ENCODE data around the gene HS1BP3.

The HS1BP3 gene

DNA sequence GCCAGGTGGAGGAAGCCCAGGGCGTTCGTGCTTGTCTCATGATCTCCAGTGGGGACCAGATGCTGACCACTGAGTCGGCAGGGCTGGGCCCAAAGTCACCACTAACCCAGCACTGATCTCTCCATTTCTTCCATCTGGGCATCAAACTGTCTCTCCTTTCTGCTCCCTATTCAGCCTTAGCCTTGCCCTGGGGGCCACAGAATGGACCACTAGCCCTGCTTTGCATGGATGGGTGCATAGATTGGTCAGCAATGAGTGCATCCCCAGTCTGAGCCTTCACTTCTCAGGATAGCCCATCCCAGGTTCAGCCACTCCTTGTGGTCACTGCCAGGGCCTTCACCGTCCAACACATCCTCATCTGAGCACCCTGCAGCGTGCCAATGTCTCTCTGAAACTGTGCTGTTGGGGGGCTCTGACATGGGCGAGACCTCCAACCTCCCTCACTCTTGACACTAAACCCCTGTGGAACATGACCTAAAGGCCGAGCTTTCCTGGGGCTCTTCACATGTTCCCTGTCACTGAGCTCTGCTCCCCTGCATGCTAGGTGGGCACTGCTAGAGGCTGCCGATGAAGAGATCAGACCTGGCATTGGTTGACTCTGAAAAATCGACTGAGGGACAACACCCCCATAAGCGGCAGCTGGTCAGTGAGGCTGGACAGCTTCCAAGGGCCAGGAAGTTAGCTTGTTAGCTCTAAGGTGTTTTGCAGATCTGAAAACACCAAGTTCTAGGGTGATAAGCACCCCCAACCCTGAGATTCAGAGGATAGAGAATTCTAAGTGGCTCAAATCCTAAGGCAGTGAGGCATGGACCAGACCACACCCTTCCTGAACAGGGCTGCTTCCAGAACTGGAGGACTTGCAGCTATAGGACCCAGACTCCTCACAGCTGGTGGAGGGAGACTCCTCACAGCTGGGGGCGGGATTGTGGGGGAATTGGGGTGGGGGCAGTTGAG is 61.7 kb downstream of the HS1BP3 start:
- no peak for DNase-seq (ENCODE audit: low read depth, low spot score)

DNA sequence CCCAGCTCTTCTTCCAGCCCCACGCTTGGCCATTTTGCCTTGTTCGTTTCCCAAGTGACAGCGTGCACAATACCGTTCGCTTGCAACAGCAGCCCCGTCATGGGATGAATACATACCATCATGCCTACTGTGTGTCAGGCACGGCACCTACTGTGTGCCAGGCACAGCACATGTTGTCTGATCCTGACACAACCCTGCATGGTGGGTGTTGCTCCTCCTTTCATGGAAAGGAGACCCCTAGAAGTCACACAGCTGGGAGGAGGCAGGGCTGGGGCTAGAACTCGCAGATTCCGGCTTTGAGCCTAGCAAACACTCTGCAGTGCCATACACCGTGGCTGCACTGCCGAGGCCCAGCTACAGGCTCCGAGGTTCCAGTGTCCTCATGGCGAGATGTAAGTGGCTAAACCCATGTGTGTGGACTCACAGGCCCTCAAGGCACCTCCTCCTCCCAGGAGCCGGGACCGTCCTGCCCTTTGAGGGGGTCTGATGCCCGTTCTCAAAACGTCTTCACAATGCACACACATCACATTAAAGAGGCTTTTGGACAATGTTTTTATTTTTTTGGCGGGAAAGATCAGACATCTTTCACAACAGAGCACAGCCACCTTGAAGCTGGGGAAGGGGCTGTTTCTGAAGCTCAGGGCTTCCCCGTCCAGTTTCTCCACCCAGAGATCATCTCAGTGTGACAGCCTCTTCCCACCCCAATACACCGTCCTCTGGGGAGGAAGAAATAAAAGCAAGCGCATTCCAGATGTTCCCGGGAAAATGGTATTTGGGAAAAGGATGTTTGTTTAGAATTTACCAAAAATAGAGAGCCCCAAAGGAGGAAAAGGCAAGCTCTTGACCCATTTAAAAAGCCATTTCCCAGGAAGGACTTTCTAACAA is 64.9 kb downstream of the HS1BP3 start:
- no peak for DNase-seq (ENCODE audit: low read depth, low spot score)

DNA sequence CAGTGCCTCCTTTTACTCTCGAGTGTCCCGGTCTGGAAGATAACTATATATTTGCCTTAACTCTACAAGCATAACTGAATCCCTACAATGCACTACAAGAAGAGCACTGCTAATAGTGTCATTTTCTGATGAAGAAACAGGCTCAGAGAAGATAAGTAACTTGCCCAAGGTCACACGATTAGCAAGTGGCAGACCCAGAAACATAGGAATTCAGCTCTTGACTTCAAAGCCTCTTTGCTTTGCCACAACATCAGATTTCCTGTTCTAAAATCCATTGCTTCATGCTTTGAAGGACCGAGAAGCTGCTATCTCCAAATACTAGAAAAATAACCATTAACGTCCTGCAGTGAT is 65.6 kb downstream of the HS1BP3 start:
- DNase-seq (ENCODE audit: low read depth, low spot score) = no peak

GRCh38 chr2:20584399-20585358 is 66.2 kb downstream of the HS1BP3 start:
- DNase-seq (ENCODE audit: low read depth, low spot score) = no peak

DNA sequence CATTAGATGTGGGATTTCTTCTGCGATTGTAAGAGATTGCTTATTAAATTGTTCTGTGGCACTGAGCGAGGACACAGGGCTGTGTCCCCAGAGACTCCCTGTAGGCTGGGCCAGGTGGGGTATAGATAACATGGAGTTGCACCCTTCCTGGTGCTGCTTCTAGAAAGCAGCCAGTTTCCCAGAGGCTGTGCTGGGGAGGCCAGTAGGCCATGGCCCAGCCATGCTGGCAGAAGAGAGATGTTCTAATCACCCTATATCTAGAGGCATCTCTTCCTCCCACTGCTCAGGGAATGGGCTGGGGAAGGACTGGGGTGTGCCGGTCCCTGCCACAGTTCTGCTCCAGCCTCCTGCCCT is 66.9 kb downstream of the HS1BP3 start:
- no peak for DNase-seq (ENCODE audit: low read depth, low spot score)

- DNase-seq (ENCODE audit: low read depth, low spot score) = no peak
These were observed 67.4 kb downstream of the HS1BP3 start for GRCh38 chr2:20583425-20583881.

- DNase-seq (ENCODE audit: low read depth, low spot score) = no peak
These were observed 68.2 kb downstream of the HS1BP3 start for GRCh38 chr2:20582600-20583221.

GRCh38 chr2:20580690-20581437 is 70.0 kb downstream of the HS1BP3 start:
- no peak for DNase-seq (ENCODE audit: low read depth, low spot score)

DNA sequence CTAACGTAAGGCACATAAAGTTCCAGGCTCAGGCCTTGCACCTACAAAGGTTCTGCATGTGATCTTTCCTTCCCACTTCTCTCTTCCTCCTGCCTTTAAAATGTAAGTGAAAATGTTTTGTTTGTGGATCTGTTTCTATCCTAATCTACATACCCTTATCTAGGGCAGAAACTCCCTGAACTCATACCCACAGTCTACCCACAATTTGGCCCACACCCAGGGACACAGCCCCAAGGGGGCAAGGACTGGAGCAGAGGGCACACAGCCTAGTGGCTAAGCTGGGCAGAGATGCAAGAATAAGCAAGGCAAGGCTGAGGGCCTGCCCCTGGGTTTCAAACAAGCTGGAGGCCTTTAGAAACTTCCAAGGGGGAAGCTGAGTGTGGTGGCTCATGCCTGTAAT is 71.0 kb downstream of the HS1BP3 start:
- no peak for DNase-seq (ENCODE audit: low read depth, low spot score)

DNA sequence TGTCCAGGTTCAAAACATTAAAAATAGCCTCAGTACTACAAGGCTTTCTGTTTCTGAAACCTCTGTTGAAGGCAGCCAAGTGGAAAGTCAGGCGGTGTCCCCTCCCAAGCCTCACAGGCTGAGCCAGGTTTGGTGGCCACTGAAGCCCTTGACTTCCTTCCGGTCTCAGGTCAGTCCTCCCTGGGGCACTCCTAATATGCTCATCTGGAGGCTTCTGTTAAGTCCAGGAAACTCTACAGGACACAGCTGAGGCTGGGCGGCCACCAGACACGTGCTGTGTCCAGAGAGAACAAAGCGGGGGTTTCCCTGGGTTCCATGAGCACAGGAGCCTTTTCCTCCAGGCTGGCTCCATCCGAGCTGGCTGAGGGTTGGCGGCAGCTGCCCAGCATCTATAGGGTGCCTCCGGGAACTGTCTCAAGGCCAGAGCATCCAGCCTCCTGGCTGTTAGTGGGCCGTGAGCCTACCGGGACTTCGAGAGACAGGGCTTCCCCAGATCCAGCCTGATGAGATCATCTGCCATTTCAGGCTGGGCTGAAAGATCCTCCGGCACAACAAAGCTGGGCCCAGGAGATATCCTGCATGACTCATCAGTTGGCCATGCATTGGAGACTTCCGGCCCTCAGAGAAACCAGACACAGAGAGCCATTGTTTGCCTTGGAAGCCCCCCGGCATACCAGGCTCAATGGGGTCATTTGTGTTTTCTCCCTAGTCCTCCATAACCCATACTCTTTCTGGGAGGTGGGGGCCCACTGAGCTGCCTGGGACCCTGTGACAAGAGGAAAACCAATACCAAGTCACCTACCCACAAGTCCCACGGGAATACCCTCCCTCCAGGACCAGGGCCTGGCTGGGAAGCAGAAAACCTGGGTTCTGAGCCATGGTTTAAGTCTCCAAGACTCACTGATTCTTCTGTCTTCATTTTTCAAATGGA is 71.7 kb downstream of the HS1BP3 start:
- no peak for DNase-seq (ENCODE audit: low read depth, low spot score)

DNA sequence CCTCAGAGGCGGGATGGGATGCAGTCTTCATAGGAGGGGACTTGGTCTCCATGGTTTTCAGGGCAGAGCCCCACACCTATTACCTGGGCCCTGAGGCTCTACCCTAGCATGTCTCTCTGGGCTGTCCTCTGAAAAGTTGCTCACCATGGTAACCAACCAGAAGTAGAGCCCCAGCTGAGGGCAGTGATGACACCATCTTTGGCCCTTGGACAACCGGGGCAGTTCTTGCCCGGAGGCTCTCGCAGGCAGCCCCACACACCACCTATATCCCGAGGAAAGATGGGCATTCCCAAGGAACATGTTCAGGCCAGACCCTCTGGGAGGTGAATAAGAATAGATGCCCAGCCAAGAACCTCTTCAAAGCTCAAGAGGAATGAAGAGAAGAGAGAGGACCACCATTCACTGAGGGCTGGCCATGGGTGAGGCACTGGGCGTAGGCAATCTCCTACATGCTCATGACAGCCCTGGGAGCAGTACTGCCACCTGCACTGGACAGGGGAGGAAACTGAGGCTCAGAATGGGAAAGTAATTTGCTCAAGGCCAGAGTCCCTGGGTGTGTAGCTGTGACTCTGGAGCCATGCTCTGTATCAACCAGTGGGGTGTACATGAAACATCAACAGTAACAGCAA is 72.5 kb downstream of the HS1BP3 start:
- DNase-seq (ENCODE audit: low read depth, low spot score) = no peak

DNA sequence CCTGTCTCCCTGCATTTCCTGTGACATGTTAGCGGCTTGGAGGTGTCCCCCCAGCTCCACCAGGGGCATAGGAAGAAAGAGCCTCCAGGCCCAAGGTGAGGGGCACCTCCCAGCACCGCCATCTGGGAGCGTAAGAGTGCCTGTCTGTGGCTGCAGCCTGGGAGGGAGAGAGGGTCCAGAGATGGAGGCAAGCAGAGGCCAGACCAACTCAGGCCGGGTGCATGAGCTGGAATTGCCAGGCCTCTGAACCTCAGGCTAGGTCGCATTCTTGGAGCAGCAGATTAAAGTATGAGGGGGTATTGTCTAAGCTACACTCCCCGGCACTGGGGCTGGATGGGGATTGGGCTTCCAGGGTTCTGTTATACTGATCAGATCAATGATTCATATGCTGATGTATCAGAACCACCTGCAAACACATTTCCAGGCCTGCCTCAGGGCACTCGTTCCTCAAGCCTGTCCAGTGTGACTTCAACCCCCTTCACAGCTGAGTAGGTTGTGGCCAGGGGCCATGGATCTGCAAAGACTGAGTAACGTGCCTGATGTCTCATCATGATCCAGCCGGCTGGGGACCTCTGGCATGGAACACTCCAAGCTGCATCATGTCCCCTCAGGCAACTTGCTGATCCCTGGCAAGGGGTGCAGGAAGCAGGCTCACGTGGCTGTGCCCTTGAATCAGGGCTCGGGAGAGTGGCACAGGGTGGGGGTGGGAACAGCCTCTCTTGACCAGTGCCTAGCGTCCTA is 73.2 kb downstream of the HS1BP3 start:
- no peak for DNase-seq (ENCODE audit: low read depth, low spot score)

DNA sequence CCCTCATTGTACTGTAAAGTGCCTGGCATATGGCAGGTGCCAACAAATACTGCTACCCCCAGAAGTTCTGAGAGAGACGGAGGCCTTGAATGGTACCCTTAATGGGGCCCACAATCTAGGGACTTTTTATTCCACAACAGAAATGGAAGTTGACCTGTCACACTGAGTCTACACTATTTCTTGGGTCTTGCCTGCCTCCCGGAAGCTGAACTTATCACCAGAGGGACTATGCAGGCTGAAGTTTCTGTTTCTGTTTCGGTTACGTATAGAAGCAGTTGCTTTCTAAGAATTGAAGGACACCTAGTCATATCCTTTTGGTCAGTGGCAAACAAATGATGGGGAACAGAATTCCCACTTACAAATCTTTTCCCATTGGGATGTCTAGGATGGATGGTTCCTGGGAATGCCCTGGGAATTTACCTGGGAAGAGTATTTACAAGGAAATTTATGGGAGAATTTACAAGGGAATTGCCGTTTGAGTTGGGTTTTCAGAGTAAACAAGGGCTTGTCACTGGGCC is 74.2 kb downstream of the HS1BP3 start:
- no peak for DNase-seq (ENCODE audit: low read depth, low spot score)

DNA sequence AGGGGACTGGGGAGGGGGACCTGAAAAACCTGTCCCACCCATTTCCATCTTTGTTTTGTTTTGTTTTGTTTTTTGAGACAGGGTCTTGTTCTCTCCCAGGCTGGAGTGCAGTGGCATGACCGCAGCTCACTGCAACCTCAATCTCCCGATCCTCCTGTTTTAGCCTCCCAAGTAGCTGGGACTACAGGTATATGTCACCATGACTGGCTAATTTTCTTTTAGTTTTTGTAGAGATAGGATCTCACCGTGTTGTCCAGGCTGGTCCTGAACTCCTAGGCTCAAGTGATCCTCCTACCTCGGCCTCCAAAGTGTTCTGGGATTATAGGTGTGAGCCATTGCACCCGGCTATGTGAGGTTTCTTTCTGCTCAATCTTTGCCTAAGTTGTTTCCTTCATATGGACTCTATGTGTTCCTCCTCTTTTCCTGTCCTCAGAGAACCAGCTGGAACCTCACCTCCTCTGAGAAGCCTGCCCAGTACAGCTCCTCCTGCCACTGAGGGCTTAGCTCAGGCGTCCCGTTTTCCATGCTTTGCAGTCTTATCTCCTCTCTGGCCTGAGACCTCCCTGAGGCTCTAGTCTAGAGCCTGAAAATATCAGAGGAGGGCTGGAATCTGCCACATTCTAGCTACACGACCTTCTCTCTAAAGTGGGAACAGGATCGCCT is 74.8 kb downstream of the HS1BP3 start:
- no peak for DNase-seq (ENCODE audit: low read depth, low spot score)

GRCh38 chr2:20575414-20575813 is 75.5 kb downstream of the HS1BP3 start:
- no peak for DNase-seq (ENCODE audit: low read depth, low spot score)

GRCh38 chr2:20574930-20575329 is 76.0 kb downstream of the HS1BP3 start:
- no peak for DNase-seq (ENCODE audit: low read depth, low spot score)

DNA sequence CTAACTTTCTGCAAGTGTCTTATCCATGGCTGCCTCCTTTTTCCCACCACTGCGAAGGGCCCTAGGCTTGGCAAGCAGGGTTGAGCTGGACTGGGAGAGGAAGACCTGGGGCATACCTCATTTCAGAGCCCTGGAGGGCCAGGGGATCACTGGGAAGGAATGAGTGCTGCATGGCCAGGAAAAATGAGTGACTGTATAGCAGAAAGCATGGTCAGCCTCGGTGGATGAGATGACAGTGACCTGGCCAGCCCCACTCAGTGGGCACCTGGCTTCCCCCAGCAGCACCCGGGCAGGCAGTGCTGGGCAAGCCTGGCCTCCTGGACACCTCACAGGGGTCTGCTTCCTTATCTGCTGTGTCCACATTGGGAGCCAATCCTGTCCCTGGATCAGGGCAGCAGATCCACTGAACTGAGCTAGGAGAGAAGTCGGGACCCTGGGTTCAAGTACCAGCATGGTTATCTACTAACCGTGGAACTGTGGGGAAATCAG is 76.4 kb downstream of the HS1BP3 start:
- no peak for DNase-seq (ENCODE audit: low read depth, low spot score)
